H1 (cell line): ENCODE measurements around the gene WDR4. TPM values are rescaled to one million over a fixed set of nuclear protein-coding genes. Genes with fewer than 3 reads are reported as not detected.

Experiments used
- BCL11A ChIP-seq, 2 experiments: IDR thresholded peaks; one replicate each; pipeline ENCODE4 v1.6.1; 2011; ENCODE audit warnings: low read depth in 2 of 2, low read length in 2 of 2, mild to moderate bottlenecking in 2 of 2
- CHD1 ChIP-seq: IDR thresholded peaks from 2 replicates; pipeline ENCODE4 v1.6.1; 2012; ENCODE audit warnings: low read depth, low read length, improper control_type of control experiment
- polyA plus RNA-seq, 7 experiments: library from polyadenylated mRNA; depleted of rRNA in 3 of 7; stranded (reverse) in 5 of 7; unstranded in 2 of 7; fragments of >200 nt in 5 of 7; fragments of 200-250 nt in 2 of 7; gene quantifications; 1 replicate in 5 of 7; 2 replicates in 1 of 7; 4 replicates in 1 of 7; pipeline versions ENCODE4 v1.2.1 to v1.2.3, GENCODE V29; 2011 to 2013; ENCODE audit warnings: missing spikeins in 2 of 7, mixed read lengths in 2 of 7
- total RNA-seq: library from RNA; stranded (reverse); fragmentation: NEBNext Ultra II Directional; extraction: Animal tissue kit (Norgen Biotek cat#: 25700); gene quantifications from 2 replicates; pipeline ENCODE4 v1.2.1, GENCODE V29; 2021
- TF ChIP-seq, protein P1 (sequence below): IDR thresholded peaks from 2 replicates; pipeline ENCODE4 v1.6.1; 2012; ENCODE audit warnings: inconsistent platforms

Gene WDR4
- total and polyA plus RNA-seq, 2 of the 8 experiments (the other 6 are each of a cell fraction or from before 2014, with no cell fraction given): 28.9 to 47.8 TPM

DNA sequence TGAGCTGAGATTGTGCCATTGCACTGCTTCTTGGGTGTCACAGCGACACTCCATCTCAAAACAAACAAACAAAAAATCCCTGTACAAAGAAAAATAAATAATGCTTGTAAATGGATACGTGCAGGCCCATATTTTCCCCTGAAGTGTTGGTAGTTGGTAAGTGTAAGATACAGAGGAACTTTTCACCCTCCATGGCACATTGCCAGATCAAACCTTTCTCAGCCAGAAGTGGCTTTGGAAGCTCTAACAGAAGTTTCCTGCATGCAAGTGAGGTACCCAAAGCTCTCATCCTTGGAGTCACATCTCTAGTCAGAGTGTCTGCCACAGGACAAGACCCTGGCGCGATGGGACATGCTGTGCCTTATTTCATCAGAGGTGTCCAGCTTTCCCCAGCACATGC, 21.1 kb upstream of the WDR4 start (continued):
- no peak for TF ChIP-seq BCL11A (IDR thresholded peaks at IDR 0.05; ENCODE audit: low read depth in 2 of 2, low read length in 2 of 2)
- TF ChIP-seq, protein P1, sequence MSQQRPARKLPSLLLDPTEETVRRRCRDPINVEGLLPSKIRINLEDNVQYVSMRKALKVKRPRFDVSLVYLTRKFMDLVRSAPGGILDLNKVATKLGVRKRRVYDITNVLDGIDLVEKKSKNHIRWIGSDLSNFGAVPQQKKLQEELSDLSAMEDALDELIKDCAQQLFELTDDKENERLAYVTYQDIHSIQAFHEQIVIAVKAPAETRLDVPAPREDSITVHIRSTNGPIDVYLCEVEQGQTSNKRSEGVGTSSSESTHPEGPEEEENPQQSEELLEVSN: no peak
- no peak for TF ChIP-seq CHD1
